Stimulated activated CD4-positive, alpha-beta T cell treated with anti-CD3 and anti-CD28 coated beads, Interleukin-2, amount 100 ng/mL, for 4 hours (primary cell): ENCODE results near the gene PDZK1IP1.
"Not testable (repeated sequence)": the region's sequence is repeated elsewhere in the genome, so short reads cannot be mapped to it uniquely, and the experiment has no call there.

Experiments
- DNase-seq: peaks from one replicate; pipeline ENCODE4 v3.0.0-alpha.2; 2020; ENCODE audit warnings: low read depth

Gene PDZK1IP1

DNA sequence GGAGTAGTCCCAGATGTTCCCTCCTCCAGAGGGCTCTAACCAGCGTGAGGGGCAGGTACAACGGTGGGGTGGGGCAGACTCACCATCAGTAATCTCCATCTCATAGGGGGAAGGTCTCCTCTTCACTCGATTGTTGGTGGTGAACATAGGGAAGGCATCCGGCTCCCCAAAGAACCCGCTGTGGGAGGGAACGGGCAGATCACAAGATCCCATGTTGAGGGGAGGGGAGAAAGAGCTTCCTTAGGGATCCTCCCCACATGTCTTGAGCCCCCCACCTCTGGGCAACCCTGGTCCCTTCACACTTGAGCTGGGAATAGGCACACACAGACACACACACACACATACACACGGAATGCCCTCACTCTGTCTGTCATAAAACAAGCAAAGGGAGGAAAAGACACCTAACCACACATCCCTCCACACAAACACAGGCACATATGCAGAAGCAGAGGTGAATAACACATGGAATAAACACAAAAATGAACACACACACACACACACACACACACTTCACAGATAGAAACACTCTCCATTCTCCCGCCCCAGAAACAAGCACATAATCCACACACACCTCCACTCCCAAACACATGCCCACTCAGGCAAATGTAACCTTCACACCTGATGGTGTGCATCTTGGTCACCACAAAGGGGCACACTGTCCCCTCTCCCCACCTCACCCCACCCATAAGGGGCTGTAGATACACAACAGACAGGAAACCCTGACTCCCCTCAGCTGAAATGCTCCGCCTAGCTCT, 34.3 kb upstream of the PDZK1IP1 start:
- no peak for DNase-seq

DNA sequence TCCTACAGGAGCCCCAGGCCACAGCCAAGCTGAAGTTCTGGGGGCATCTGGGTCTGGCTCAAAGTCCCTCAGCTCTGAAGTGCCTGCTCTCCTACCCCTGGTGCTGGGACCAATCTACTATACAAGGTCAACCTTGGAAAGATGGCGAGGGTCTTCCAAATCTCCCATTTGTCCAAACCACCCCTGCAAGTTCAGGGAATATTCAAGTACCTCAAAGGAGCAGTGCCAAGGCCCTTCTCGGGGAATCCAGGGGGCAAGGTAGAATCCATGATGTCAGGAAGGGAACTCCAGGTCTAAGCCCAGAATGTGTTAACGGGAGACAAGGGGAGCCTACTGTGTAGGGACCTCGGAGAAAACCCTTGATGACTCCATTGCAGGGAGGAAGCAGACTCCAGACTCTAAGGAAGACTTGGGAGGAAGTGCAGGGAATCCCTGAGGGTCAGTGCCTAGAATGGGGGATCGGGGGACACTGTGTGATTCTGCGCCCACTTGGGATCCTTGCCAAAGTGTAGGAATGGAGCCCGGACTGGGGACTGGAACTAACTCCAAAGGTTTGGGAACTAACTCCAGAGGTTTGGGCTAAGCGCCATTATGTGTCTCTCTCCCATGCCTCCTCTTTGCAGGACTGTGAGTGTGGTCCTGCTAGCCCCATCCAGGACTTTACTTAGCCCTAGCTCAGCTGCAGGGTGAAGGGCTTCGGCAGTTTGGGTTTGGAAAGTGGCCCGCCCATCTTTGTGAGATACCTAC, 33.5 kb upstream of the PDZK1IP1 start:
- DNase-seq = no peak

DNA sequence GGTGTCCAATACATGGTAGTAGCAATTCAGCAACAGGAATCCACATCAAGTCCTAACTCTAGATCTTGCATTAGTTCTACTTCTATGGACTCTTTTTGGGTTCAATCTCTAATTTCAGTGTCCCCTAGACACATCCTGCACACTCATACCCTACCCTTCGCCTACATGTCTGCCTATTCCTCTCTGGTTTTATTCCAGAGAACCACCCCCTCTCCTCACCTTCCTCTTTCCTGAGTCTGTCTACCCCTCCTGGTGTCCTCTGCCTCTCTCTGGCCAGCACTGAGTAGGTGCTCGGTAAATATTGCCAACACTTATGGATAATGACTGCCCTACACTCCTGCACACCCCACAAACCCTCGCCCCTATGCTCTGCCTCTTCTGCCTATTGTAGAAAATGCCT, 32.6 kb upstream of the PDZK1IP1 start:
- DNase-seq = no peak

DNA sequence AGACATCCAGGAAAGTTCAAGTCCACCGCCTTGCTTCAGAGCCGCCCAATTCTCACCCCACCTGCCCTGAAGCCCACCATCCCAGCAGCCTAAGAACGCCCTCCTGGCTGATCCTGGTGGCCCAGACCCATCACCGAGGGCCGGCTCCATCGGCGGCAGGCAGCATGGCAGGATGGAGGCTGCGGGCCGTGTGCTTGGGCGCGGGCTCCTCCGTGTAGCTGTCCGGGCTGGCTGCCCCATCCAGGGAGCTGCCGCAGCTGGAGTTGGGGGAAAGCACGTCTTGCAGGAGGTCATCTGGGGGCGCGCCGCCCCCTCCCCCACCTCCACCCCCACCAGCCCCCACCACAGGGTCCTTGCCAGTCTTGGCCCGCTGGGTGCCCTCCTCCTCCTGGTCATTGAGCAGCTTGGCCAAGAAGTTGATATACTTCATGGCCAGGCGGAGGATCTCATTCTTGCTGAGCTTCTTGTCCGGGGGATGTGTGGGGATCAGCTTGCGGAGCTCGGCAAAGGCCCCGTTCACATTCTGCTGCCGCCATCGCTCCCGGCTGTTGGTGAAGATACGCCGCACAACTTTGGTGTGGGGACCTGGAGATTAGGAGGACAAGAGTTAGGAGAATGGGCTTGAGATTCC, 29.9 kb upstream of the PDZK1IP1 start:
- DNase-seq = no peak

DNA sequence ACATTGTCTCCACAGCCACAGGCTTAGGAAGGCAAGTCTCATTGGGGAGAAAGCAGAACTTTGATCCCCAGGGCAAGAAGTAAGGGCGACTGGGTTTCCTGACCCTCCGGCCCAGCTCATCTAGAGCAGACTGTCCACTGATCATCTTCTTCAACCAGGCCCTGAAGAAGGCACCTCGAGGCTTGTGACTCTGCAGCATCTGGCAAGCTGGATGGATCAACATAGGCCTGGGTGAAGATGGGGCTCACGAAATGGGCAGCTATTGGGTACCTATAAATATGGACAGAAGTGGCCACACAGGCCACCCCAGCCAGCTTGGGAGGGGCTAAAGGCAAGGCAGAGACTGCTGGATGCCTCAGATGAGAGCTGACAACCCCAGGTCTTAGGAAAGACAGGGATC, 29.2 kb upstream of the PDZK1IP1 start:
- no peak for DNase-seq

DNA sequence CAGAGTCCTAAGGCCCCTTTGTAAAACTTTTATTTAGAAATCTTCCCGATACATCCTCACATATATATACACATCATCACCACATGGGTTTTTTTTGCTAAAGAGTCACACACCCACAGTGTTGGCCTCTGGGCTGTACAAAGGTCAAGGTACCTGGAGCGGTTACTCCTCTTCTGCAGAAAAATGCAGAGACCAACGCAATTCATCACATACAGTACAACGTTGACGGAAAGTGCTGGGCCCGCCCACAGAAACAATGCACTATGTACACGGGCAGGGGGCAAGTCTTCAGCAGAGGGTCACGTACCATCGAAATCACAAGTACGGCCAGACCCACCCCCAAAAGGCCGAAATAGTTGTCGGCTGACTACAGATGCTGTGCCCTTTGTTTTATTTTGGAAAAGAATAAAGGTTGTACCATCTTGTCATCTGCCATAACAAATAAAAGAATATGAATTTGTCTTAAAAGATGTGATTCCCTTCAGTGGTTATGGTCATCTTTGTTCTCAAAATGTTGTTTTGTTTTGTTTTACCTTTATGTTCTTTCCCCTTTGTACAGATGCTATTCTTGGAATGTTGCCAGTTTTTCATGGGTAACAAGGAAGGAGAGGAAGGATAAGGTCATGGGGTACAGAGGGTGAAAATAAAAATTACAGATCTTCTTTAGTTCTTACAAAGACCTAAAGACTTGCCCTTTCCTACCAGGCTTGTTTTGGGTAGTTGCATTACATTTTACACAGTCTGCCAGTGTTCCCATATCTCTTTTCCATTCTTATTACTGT, 26.6 kb upstream of the PDZK1IP1 start:
- DNase-seq = no peak

DNA sequence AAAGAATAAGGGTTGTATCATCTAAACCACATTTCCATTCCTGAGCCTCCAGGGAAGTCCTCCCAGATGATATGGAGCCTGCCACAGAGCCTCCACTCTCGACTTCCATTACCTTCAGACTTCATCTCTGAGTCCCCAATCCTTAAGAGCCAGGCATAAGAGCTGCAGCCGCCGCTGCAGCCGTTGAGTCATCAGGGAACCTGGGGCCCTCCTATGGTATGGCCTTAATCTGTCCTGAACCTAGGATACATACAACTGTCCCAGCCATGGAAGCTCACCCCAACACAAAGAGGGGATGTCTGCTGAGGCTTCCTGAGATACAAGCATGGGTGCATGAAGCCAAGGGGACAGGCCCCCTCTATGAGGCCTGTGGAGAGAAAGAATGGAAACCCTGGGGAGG, 25.9 kb upstream of the PDZK1IP1 start:
- no peak for DNase-seq

DNA sequence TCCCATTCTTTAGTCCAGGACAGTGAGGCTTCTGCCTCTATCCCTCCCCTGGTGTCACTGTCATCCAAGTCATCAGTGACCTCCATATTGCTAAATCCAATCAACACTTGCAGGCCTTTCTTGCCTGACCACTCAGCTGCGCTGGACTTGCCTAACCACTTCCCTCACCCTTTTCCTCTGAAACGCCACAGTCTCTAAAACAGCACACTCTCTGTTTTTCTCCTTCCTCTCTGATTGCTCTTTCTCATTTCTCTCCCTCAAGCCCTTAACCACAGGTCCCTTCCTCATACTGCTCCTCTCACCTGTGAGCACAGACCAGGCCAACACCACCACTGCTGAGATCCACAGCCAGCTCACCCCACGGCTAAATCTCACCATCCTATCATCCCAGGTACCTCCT, 24.7 kb upstream of the PDZK1IP1 start:
- DNase-seq = no peak

DNA sequence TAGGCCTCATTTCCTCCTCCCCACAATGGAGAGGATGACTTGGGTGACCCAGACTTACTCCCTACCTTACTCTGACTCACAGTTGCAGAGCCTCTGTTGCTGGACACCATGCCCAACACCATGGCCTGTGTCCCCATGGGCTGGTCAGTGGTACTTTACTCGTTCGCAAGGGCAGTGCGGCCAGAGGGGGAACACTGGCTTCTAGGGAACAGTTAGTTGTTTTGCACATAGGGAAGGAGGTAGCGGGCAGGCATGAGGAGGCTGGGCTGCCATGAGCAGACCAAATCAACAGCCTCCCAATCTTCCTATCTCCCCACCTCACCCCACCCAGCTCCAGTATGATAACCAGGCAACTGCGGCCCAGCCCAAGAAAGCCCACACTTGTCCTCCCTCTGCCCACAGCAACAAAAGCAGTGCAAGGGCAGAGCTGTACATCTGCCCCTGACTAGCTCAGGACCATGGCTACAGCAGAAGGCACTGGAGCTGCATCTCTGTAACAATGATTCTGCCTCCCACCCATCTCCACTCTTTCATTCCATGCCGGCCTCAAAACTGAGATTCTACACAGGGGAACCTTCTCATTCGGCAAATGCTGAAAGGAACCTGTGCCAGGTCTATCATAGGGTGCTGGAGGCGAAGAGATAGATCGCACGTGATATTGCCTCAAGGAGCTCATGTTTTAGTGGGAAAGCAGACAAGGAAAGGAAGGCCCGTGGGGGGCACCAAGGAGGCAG, 23.6 kb upstream of the PDZK1IP1 start:
- no peak for DNase-seq

DNA sequence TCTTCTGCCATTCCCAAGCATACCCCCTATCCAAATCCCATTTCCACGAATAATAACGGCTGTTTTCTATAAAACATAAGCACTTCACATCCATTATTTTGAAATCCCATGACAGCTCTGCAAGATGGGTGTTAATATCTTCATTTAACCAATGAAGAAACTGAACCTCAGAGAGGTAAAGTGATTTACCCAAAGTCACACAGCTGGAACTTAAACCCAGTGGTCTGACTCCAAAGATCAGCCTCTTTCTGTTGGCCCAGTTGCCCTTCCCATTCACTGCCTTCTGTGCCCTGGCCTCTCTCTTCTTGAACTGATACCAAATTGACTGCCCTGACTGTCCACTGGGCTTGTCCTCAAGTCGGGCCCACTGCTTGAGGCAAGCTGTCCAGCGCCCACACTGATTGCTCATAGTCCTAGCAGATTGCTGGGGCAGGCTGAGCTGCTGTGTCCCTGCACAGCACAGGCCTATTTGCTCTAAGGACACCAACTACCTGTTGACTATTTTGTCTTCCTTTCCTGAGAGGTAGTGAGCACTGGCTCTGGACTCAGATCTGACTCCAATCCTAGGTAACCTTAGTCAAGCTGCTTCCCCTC, 22.9 kb upstream of the PDZK1IP1 start:
- no peak for DNase-seq

DNA sequence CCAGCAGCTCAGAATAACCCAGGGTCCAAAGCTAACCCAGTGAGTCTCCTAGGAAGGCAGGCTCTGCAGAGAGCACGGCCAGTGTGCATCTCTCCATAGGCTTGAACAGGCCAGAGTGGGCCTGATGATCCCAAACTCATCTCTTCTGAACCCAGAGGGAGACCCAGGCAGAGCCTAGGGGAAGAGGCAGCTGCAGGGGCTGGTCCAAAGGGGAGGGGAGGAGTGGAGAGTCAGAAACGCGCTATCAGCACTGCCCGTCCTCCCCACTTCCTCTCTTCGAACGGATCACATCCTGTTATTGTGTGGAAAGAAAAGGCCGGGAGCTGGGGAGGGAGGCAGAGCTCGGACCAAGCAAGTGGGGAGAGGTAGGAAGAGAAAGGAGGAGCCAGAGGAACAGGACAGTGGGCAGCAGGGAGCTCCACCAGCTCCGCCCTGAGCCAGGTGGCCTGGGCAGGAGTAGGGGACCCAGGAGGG, 22.0 kb upstream of the PDZK1IP1 start:
- DNase-seq = no peak

DNA sequence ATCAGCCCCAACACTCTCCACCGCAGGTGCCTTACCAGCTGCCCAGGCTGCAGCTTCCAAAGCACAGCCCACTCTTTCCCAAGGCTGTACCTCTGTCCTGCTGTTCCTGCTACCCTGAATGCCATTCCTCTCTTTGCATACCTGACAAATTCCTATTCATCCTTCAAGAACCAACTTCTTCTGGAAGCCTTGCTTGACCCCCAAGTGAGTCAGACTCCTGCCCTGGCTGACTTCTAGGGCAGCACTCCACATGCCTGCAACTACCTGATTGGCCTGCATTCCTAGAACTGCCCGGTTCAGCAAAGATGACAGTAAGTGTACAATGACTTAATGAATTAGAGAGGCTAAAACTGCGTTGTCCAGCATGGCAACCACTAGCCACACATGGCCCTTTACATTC, 20.8 kb upstream of the PDZK1IP1 start:
- DNase-seq = no peak

DNA sequence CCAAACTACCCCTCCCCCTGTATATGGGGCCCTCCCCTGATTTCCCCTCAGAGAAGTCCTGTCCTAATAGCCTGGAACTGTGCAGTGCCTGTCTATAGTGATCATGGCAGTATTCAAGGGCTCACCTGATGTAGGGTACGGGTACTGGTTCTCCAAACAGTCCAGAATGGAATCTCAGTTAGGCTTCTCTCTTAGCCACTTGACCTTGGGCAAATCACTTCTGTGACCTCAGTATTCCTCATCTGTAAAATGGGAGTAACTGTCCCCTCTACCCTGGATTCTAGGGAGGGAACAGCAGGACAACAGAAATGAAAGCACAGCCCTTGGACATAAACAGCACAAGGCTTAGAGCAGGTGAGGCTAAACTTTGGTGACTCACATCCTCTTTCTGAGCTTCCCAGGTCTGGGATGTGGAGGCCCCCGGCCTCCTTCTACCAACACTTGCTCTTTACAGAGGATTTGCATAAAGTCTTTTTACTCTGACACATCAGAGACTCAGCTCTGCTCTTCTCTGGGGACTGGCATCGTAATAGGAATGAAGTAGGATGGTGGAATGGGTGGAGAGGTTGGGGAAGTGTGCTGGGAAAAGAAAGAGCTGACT, 20.0 kb upstream of the PDZK1IP1 start:
- DNase-seq = no peak

DNA sequence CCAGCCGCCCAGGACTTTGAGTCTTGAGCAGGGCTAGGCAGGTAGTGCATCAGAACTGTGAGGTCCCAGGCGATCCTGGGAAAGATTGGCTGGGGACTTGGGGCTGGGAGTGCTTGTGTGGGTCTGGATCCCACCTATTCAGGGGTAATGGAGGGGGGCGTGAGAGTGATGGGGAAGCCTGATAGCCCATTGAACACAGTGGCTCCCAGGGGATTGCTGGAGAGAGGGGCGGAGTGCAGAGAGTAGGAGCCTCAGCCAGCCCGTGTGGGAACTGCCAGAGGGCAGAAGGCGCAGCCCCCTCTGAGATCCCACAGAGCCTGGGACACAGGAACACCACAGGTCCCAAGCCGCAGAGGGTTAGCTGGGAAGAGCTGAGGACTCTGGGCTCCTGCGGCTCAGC, 19.3 kb upstream of the PDZK1IP1 start:
- no peak for DNase-seq

DNA sequence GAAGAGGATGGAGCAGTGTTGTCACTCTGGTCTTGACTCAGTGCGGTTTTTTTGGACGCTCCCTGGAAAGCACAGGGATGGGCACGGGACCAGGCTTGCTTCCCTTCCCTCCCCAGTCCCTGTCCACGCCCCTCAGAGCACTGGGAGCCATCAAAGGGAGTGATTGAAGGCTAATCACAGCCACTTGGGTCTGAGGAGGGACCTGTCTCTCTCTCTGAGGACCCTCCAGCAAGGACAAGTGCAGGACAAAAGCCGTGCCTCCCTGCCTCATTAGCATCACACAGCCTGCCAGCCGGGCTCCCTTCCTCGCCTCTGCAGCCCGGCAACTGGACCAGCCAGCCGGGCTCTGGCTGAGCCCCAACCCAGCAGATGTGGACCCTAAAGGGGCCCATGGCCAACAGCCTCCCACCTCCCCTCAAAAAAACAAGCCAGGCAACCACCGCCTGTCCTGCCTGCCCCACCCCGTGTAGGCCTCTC, 18.6 kb upstream of the PDZK1IP1 start:
- DNase-seq = no peak

DNA sequence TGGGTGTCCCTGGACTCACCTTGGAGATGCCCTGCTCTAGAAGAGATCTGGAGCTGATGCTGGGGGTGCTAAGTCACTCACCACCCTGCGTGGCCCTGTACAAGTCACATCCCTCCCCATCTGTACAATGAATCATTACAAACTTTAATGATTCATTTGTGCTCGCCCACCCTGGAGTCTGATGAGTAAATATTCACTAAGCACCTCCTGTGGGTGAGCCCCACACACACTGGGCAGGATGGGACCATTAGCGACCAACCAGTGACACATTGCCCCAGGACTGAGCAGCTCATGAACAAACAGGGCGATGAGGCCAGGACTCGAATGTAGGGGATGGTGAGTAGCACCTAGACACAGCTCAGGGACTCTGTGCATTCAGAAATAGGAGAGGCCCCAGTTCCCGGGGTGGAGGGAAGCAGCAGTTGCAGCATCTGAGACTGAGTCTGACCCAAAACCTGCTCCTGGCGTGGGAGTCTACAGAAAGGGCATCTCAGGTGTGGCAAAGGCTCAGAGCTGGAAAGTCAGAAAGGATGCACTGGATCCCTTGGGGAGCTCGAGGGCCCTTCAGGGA, 18.1 kb upstream of the PDZK1IP1 start:
- DNase-seq = no peak

DNA sequence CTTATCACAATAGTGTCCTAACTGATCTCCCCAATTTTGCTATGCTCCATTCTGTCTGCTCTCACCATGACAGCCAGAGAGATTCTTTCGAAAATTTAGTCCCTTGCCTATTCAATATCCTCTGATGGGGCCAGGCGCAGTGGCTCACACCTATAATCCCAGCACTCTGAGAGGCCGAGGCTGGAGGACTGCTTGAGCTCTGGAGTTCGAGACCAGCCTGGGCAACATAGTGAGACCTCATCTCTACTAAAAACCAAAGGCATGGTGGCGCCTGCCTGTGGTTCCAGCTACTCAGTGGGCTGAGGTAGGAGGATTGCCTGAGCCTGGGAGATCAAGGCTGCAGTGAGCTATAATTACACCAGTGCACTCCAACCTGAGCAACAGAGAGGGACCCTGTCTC, 16.1 kb upstream of the PDZK1IP1 start:
- DNase-seq = no peak

DNA sequence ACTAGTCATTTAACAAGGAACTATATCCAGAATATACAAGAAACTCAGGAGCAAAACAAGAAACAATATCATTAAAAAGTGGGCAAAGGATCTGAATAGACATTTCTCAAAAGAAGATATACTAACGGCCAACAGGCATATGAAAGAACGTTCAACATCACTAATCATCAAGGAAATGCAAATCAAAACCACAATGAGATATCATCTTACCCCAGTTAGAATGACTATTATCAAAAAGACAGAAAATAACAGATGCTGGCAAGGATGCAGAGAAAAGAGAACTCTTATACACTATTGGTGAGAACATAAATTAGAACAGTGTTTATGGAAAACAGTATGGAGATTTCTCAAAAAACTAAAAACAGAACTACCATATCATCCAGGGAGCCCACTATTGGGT, 13.7 kb upstream of the PDZK1IP1 start:
- not testable (repeated sequence) for DNase-seq

DNA sequence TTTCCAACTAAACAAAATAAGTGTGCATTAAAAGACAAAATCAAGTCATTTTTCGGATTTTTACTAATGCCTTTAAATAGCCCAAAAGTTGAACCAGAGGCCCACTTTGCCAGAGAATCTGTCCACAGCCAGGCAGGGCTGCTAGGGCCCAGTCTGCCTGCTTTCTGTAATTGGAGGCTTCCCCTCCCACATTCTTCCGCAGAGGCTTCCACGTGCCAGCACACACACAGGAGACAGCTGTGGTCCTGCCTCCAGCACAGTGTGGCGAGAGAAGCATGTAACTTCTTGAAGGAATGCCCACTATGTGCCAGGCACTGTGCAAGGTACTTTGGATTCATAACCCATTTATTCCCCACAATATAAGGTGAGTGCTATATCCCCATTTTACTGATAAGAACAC, 11.3 kb upstream of the PDZK1IP1 start:
- no peak for DNase-seq

DNA sequence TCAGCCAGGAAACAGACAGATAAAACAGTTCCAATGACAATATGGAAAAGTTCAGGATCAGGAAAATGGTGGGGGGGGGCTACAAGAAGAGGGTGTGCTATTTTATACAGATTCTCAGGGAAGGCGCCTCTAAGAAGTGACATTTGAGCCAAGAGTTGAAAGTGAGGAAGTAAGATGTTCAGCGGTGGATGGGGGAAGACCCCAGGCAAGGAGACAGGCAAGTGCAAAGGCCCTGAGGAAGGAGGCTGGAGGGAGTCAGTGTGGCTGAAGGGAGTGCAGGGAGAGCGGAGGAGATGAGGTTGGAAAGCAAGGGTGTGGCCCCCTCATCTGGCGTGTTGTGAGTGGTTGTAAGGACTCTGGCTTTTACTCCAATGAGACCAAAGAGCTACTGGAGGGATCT, 8.4 kb upstream of the PDZK1IP1 start:
- DNase-seq = no peak
